Mammary epithelial cell (primary cell): Measurements from ENCODE around the gene SUN2.

Experiments used
- EZH2 ChIP-seq: IDR thresholded peaks from 2 replicates; pipeline ENCODE4 v1.6.1; 2012; ENCODE audit warnings: low read length, inconsistent platforms, borderline replicate concordance
- TF ChIP-seq, protein P1 (sequence below), 2 donors: IDR thresholded peaks in 1 of 2; conservative IDR thresholded peaks in 1 of 2; 2 replicates each; pipeline ENCODE4 v1.5.1; 2011 to 2012; ENCODE audit warnings: inconsistent platforms in 2 of 2, low read length in 2 of 2, mild to moderate bottlenecking in 2 of 2, control low read depth in 1 of 2, low read depth in 1 of 2; ENCODE audit not compliant: insufficient read depth in 1 of 2; ENCODE audit errors: extremely low read depth in 1 of 2

DNA sequence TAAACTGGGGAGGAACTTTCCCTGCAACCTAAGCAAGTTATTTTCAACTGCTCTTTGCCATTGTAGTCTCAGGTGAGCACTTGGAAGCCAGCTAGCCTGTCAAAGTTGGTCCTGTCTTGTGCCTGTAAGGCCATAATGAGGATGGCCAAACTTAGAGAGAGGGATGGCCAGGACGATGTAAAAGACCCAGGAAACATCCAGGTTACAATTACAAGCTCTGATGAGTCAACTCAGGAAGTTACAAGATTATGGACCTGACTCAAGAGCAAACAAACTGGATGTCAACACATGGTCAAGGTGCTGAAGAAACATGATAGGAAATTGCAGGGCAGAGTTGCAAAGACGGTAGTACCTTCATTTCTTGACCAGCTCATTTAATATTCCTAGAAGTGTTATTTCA is 48.5 kb downstream of the SUN2 start:
- TF ChIP-seq EZH2: no peak
- TF ChIP-seq, protein P1, sequence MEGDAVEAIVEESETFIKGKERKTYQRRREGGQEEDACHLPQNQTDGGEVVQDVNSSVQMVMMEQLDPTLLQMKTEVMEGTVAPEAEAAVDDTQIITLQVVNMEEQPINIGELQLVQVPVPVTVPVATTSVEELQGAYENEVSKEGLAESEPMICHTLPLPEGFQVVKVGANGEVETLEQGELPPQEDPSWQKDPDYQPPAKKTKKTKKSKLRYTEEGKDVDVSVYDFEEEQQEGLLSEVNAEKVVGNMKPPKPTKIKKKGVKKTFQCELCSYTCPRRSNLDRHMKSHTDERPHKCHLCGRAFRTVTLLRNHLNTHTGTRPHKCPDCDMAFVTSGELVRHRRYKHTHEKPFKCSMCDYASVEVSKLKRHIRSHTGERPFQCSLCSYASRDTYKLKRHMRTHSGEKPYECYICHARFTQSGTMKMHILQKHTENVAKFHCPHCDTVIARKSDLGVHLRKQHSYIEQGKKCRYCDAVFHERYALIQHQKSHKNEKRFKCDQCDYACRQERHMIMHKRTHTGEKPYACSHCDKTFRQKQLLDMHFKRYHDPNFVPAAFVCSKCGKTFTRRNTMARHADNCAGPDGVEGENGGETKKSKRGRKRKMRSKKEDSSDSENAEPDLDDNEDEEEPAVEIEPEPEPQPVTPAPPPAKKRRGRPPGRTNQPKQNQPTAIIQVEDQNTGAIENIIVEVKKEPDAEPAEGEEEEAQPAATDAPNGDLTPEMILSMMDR (conservative IDR thresholded peaks at IDR 0.05 in 1 of 2, IDR thresholded peaks at IDR 0.05 in 1 of 2; ENCODE audit: extremely low read depth in 1 of 2, insufficient read depth in 1 of 2, low read depth in 1 of 2, low read length in 2 of 2): no peak
